AG10803 (cell line): ENCODE data around the gene B4GALT1.
"Not testable (repeated sequence)": the region's sequence is repeated elsewhere in the genome, so short reads cannot be mapped to it uniquely, and the experiment has no call there.

Experiments used
- DNase-seq: peaks from one replicate; pipeline ENCODE4 v3.0.0; 2010; ENCODE audit warnings: low read depth
- H3K4me3 ChIP-seq: 2 replicates; pipeline ENCODE4 v1.5.1; 2011; ENCODE audit warnings: mild to moderate bottlenecking, low read length, control low read depth
- CTCF ChIP-seq: conservative IDR thresholded peaks from 2 replicates; pipeline ENCODE4 v1.5.1; 2011; ENCODE audit warnings: mild to moderate bottlenecking, low read length, control low read depth, inconsistent platforms

B4GALT1 gene

GRCh38 chr9:33165263-33166151, 1.6 kb downstream of the B4GALT1 start:
- peak overlapping the region; percentile 96 for H3K4me3 ChIP-seq
- no peak for TF ChIP-seq CTCF
- DNase-seq, result peak; percentile 94

- not testable (repeated sequence) for DNase-seq
- peak overlapping the region; percentile 96 for H3K4me3 ChIP-seq
Measured at GRCh38 chr9:33164921-33165262, 2.2 kb downstream of the B4GALT1 start.

GRCh38 chr9:33164138-33164809, 2.9 kb downstream of the B4GALT1 start:
- H3K4me3 ChIP-seq, result peak overlapping the region; percentile 96
- no peak for TF ChIP-seq CTCF
- DNase-seq, result no peak

GRCh38 chr9:33163433-33164137, 3.6 kb downstream of the B4GALT1 start:
- H3K4me3 ChIP-seq, result peak overlapping the region; percentile 96
- DNase-seq, result no peak

GRCh38 chr9:33162721-33163311, 4.3 kb downstream of the B4GALT1 start:
- no peak for TF ChIP-seq CTCF
- peak overlapping the region; percentile 96 for H3K4me3 ChIP-seq
- peak; percentile 95 for DNase-seq

More at GRCh38 chr9:33163433-33164137, 3.6 kb downstream of the B4GALT1 start:
- TF ChIP-seq CTCF, result no peak

- peak overlapping the region; percentile 20 for H3K4me3 ChIP-seq
- TF ChIP-seq CTCF, result no peak
- no peak for DNase-seq
Measured at GRCh38 chr9:33161589-33162132, 5.5 kb downstream of the B4GALT1 start.
